MG63 (cell line): ENCODE results near the gene HEXIM2. TPM values are rescaled to one million over a fixed set of nuclear protein-coding genes. Genes with fewer than 3 reads are reported as not detected.

Experiments used
- DNase-seq: peaks from one replicate; pipeline ENCODE4 v3.0.0-alpha.2; 2020
- H3K27me3 ChIP-seq: fragments of 250-450 bp; sonication (Bioruptor Pico); 2 replicates; pipeline ENCODE4 v1.5.1; 2020; ENCODE audit warnings: mild to moderate bottlenecking, moderate library complexity
- H3K36me3 ChIP-seq: fragments of 250-450 bp; sonication (Bioruptor Pico); 2 replicates; pipeline ENCODE4 v1.5.1; 2020; ENCODE audit warnings: mild to moderate bottlenecking, moderate library complexity
- H3K4me3 ChIP-seq: fragments of 250-450 bp; sonication (Bioruptor Pico); 2 replicates; pipeline ENCODE4 v1.5.1; 2020; ENCODE audit warnings: mild to moderate bottlenecking, moderate library complexity
- H3K9me3 ChIP-seq: fragments of 250-450 bp; sonication (Bioruptor Pico); 2 replicates; pipeline ENCODE4 v1.5.1; 2020; ENCODE audit warnings: mild to moderate bottlenecking, moderate library complexity
- total RNA-seq: library from RNA; depleted of rRNA; stranded (reverse); fragments of >200 nt; shearing (Covaris generic); gene quantifications from 2 replicates; pipeline ENCODE4 v1.2.3, GENCODE V29; 2014; ENCODE audit warnings: low replicate concordance

The HEXIM2 gene
- total RNA-seq, 1 experiment from 2014 or later = 20.6 TPM

- no peaks in the 10 kb centered on the region for H3K9me3 ChIP-seq
- DNase-seq = no peak
- peak overlapping the region; percentile 60 for H3K4me3 ChIP-seq
- no peaks in the 10 kb centered on the region for H3K36me3 ChIP-seq
- no peaks in the 10 kb centered on the region for H3K27me3 ChIP-seq
Observed at GRCh38 chr17:45135978-45136791, 25.5 kb upstream of the HEXIM2 start.

GRCh38 chr17:45136846-45137560 lies 24.7 kb upstream of the HEXIM2 start:
- Histone ChIP-seq H3K27me3 (no peaks in the 10 kb centered on the region), H3K36me3 (no peaks in the 10 kb centered on the region), H3K4me3 (no peak overlapping the region), H3K9me3 (no peaks in the 10 kb centered on the region)
- no peak for DNase-seq

GRCh38 chr17:45137561-45138305 lies 23.9 kb upstream of the HEXIM2 start:
- Histone ChIP-seq H3K36me3 (no peaks in the 10 kb centered on the region), H3K9me3 (no peaks in the 10 kb centered on the region), H3K27me3 (no peaks in the 10 kb centered on the region), H3K4me3 (no peak overlapping the region)
- no peak for DNase-seq

DNA sequence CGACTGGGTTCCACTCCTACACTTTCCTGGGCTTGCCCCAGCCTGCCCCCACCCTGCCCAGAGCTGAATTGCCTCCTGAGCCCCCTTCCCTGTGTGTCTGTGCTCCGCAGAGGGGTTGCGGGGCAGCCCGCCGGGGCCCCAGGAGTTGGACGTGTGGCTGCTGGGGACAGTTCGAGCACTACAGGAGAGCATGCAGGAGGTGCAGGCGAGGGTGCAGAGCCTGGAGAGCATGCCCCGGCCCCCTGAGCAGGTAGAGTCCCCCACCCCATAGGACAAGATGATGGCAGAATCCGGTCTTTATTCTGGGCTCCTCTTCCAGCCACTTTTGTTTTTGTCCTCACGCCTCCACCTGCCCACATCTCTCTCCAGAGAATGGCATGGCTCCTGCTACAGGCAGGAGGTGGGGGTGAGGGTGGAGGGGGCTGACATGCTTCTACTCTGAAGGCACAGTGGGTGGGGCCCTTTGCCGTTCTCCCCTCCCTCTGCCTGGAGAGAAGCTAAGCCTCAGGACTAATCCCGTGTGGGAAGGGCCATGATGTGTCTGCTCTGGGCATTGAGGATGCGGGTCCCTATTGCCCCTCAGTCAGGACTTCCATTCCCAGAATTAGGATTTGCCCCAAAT lies 22.7 kb upstream of the HEXIM2 start:
- Histone ChIP-seq H3K4me3 (no peak overlapping the region), H3K9me3 (no peaks in the 10 kb centered on the region), H3K27me3 (no peaks in the 10 kb centered on the region), H3K36me3 (no peaks in the 10 kb centered on the region)
- no peak for DNase-seq

GRCh38 chr17:45139533-45139920 lies 22.1 kb upstream of the HEXIM2 start:
- Histone ChIP-seq H3K36me3 (no peaks in the 10 kb centered on the region), H3K4me3 (no peak overlapping the region), H3K27me3 (no peaks in the 10 kb centered on the region), H3K9me3 (no peaks in the 10 kb centered on the region)
- DNase-seq = no peak

DNA sequence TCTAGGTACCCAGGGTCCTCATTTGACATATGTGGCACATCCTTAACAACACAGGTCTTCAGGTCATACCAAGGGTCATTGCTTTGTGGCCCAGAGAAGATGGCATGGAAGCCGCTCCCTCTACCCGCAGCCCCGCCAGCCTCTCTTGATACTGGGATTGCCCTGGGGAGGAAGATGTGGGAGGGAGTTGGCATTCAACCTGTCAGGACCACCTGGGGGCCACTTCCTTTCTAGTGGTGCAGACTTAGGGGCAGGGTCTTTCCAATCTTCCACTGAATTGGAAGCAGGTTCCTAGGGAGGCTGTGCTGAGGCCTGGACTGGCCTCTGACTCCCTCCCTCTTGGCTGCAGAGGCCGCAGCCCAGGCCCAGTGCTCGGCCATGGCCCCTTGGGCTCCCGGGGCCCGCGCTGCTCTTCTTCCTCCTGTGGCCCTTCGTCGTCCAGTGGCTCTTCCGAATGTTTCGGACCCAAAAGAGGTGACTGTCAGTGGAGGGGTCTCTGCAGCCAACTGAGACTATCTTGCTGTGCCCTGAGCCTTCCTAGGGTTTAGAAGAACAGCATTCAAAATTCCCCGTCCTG lies 18.5 kb upstream of the HEXIM2 start:
- no peaks in the 10 kb centered on the region for H3K27me3 ChIP-seq
- no peak for DNase-seq
- no peaks in the 10 kb centered on the region for H3K9me3 ChIP-seq
- H3K36me3 ChIP-seq = no peaks in the 10 kb centered on the region
- no peak overlapping the region for H3K4me3 ChIP-seq

DNA sequence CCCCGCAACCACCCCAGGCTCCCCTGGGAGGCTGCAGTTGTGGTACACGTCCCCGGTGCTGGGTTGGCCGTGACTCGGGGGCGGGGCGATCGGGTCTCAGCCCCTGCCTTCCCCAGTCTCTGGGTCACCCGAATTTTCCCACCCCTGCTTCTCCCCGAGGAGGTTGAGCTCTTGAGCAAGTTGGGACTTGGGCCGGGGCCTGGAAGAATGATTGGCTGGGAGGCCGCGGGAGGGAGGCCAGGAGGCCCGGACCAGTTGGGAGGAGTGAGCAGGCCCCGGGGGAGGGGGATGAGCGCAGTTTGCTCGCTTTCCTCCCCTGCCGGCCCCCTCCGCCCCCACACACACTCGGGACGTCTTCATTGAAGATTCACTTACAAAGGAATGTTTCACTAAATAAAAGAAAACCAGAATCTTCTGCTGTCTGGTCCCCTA lies 17.9 kb upstream of the HEXIM2 start:
- no peaks in the 10 kb centered on the region for H3K9me3 ChIP-seq
- H3K27me3 ChIP-seq = no peaks in the 10 kb centered on the region
- H3K4me3 ChIP-seq = peak overlapping the region; percentile 29
- DNase-seq = peak; percentile 81
- no peaks in the 10 kb centered on the region for H3K36me3 ChIP-seq

DNA sequence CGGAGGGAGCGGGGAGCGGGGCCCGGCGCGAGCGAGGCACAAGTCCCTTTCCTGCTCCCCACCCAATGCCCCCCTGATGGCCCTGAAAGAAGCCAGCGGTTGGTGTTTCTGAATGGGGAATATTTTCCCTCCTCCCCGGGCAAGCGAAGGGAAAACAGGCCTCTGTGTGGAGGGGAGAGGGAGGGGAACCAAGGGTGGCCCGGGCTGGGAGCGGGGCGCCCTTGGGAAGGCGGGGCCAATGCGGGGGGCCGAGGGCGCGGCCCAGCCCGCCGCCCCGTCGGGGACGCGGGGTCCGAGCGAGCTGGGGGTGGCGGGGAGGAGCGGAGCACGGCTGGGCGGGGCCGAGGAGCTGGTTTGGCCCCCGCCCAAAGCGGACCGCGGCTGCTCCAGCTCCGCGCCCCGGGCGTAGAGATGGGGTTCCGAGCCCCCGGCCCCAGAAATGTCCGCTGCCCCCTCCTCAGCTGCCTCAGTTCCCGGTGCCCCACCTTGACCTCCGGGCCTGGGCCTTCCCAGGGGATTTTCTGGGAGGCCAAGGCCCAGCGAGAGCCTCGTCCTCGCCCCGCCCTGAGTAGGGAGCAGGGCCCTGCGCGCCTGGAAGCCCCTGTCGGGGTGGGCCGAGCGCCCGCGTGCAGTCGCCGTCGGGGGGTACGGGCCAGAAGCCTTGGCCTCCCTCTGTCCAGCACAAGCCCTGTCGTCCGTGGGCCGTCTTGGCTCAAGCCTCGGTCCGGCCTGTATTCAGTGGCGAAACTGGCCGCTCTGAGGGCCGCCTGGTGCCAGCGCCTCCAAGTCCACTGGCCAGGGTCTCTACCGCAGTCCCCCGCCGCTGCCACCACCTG lies 17.3 kb upstream of the HEXIM2 start:
- Histone ChIP-seq H3K9me3 (no peaks in the 10 kb centered on the region), H3K4me3 (peak overlapping the region; percentile 29), H3K27me3 (no peaks in the 10 kb centered on the region), H3K36me3 (no peaks in the 10 kb centered on the region)
- no peak for DNase-seq

- no peak for DNase-seq
- H3K36me3 ChIP-seq = peaks cover 4% of the 10 kb centered on the region; the same call in 1 of the 2 replicates
- no peaks in the 10 kb centered on the region for H3K27me3 ChIP-seq
- no peak overlapping the region for H3K4me3 ChIP-seq
- no peaks in the 10 kb centered on the region for H3K9me3 ChIP-seq
Observed at GRCh38 chr17:45145035-45145389, 16.7 kb upstream of the HEXIM2 start.

GRCh38 chr17:45146166-45146565 lies 15.5 kb upstream of the HEXIM2 start:
- DNase-seq = no peak
- no peak overlapping the region for H3K4me3 ChIP-seq
- H3K27me3 ChIP-seq = no peaks in the 10 kb centered on the region
- no peaks in the 10 kb centered on the region for H3K9me3 ChIP-seq
- peaks cover 14% of the 10 kb centered on the region for H3K36me3 ChIP-seq

GRCh38 chr17:45146592-45146889 lies 15.1 kb upstream of the HEXIM2 start:
- H3K36me3 ChIP-seq = peaks cover 18% of the 10 kb centered on the region
- no peaks in the 10 kb centered on the region for H3K9me3 ChIP-seq
- peak overlapping the region; percentile 93 for H3K4me3 ChIP-seq
- H3K27me3 ChIP-seq = no peaks in the 10 kb centered on the region
- no peak for DNase-seq

DNA sequence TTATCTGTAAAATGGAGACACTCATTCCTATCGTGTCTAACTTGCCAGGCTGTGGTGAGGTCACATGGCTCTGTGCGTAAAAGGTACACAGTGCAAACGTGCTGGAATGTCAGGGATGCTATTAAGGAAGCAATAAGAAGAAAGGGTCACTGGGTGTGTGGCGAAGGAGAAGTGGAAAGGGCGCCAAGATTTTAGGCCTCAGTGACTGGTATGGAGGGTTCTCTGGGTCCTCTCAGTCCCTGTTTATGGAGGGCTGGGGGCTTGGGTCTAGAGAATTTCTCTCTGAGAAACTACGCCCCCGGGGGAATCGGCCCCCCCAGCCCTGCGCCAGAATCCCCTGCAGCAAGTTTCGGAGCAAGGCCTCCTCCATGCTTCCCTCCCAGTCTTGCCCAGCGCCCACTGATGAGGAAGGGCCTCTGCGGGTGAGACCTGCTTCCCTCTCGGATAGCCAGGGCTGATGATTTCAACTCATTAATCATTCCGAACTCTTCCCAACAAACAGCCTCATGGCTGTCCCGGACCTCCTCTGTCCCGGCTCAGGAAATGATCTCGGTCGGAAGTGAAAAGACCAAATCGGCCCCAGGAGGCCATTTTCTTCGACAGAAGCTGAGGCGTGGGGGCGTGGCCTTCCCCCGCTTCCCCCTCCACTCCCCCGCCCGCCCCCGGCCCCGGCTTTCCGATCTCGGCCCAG lies 14.6 kb upstream of the HEXIM2 start:
- Histone ChIP-seq H3K36me3 (peaks cover 20% of the 10 kb centered on the region), H3K27me3 (no peaks in the 10 kb centered on the region), H3K9me3 (no peaks in the 10 kb centered on the region), H3K4me3 (peak overlapping the region; percentile 93)
- DNase-seq = no peak

DNA sequence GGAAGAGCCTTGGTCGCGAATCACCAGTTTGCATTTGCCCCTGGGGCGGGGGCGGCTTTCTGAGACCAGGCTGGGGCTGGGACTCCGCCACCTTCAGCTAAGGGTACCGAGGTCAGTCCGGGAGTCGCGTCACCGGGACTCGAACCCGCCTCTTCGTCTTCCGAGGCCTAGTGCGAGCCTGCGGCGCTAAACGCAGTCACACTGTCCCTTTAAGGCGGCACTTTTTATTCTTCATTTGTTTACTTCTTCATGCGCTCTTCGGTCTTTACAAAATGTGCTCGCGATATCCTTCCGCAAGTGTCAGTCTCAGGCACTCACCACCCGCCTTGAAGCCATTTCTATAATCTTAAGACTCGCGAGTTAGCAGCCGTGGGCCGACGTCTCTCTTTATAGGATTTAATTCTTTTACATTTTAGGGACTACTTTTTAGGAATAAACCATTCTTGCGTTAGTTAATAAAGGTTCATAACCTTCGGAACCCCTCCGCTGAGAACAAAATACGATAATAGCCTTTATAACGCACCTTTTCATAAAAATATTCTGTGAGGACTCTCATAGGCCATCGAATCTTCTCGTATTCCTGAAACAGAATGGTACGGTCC lies 14.0 kb upstream of the HEXIM2 start:
- Histone ChIP-seq H3K27me3 (no peaks in the 10 kb centered on the region), H3K36me3 (peaks cover 20% of the 10 kb centered on the region), H3K9me3 (no peaks in the 10 kb centered on the region), H3K4me3 (peak overlapping the region; percentile 93)
- peak; percentile 86 for DNase-seq

DNA sequence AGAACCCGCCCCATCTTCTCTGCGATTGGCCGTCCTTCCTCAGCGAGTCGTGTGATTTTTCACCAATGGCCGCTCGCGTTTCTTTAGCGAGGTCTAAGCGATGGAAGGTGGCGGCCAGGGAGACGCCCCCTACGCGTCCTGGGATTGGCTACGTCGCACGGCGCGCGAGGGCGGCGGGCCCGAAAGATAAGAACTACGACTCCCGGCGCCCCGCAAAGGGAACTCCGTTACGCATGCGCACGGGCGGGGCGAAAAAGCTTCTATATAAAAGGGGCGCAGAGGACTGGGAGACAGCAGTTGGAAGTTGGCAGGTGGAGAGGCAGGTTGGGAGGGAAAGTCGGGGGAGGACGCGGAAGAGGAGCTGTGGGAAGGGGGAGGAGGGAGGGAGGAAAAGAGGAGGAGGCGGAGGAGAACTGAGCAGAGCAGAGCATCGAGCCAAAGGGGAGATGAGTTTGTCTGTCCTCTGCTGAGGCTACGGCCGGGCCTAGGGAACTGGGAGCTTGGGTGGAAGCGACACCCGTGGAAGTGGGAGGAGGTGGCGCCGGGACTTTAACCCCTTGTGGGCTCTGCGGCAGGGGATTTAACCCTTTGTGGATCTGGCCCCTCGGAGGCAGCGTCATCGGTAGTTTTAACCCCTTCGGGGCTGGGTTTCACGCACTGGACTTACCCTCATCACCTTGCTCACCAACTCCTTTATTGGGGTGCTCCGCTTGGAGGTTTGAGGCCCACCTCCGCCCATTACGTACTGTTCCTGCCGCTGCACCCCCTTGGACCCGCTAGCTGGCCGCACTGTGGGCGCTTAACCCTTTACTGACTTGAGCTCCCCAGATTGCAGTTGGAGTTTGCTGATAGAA lies 13.3 kb upstream of the HEXIM2 start, which contains the start of gene HEXIM1:
Gene HEXIM1 (plus strand): TSS at position 293 of the 854 bp plus-strand sequence. CDS start 716 bp downstream, outside the sequence.
- no peaks in the 10 kb centered on the region for H3K9me3 ChIP-seq
- DNase-seq = peak; percentile 99
- no peaks in the 10 kb centered on the region for H3K27me3 ChIP-seq
- peaks cover 20% of the 10 kb centered on the region for H3K36me3 ChIP-seq
- peak within 1 kb of the TSS; percentile 93 for H3K4me3 ChIP-seq
